Measurements from ENCODE around the gene PPP3CA. TPM values are rescaled to one million over a fixed set of nuclear protein-coding genes. Genes with fewer than 3 reads are reported as not detected.
"Not testable (repeated sequence)": the region's sequence is repeated elsewhere in the genome, so short reads cannot be mapped to it uniquely, and the experiment has no call there.

The PPP3CA gene
- total RNA-seq, 4 donors from 2014 or later, result 32.7 to 45.1 (median 44.0) TPM

- Histone ChIP-seq H3K27me3 (no peaks in the 10 kb centered on the region), H3K4me1 (peaks cover 0 to 40% (median 2%) of the 10 kb centered on the region in 4 donors), H3K36me3 (no peaks in the 10 kb centered on the region), H3K27ac (no peak overlapping the region), H3K9me3 (no peaks in the 10 kb centered on the region), H3K4me3 (no peak overlapping the region)
- no peak for DNase-seq (ENCODE audit: low spot score in 2 of 2)
- TF ChIP-seq CTCF (IDR thresholded peaks at IDR 0.05) (no peak), EP300 (IDR thresholded peaks at IDR 0.05) (no peak), POLR2A (IDR thresholded peaks at IDR 0.05) (no peak)
- 82 to 86% methylated on average over 5 of the region's 5 CpGs for WGBS, 2 donors
These were observed 206.1 kb downstream of the PPP3CA start for GRCh38 chr4:101141230-101141629.

DNA sequence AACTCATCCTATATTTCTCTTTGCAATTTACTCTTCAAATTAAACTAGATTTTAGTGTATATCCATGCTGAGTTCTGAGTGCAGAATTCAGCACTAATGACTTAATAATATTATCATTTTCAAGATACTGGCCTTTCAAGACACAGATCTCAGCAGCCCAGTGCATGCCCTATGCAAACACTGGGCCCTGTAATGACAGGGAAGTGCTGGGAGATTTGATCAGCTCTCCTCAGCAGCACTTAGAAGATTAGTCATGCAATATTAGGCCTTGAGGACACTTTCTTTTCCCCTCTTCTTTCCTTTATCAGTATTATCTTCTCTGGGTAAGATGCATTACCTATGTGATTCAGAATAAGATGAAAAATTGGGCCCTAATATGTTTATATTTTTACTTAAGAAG is 207.1 kb downstream of the PPP3CA start:
- Histone ChIP-seq H3K4me1 (peaks cover 0 to 49% (median 2%) of the 10 kb centered on the region in 4 donors), H3K27ac (no peak overlapping the region), H3K36me3 (no peaks in the 10 kb centered on the region), H3K27me3 (no peaks in the 10 kb centered on the region), H3K9me3 (no peaks in the 10 kb centered on the region), H3K4me3 (no peak overlapping the region)
- no peak for TF ChIP-seq POLR2A (IDR thresholded peaks at IDR 0.05)
- no peak for TF ChIP-seq CTCF (IDR thresholded peaks at IDR 0.05)
- no peak for TF ChIP-seq EP300 (IDR thresholded peaks at IDR 0.05)
- no peak for DNase-seq (ENCODE audit: low spot score in 2 of 2)

GRCh38 chr4:101136373-101137370 is 210.7 kb downstream of the PPP3CA start:
- 86 to 91% methylated on average over 8 of the region's 8 CpGs for WGBS, 2 donors

GRCh38 chr4:101135371-101136010 is 211.8 kb downstream of the PPP3CA start:
- no peak for DNase-seq (ENCODE audit: low spot score in 2 of 2)
- no peaks in the 10 kb centered on the region for H3K36me3 ChIP-seq
- 38 to 45% methylated on average over 3 of the region's 3 CpGs for WGBS, 2 donors
- H3K4me1 ChIP-seq, result peaks cover 0 to 47% (median 2%) of the 10 kb centered on the region in 4 donors
- peak overlapping the region in 2 of 4 donors; percentile 0 to 13 for H3K4me3 ChIP-seq
- H3K9me3 ChIP-seq, result peaks cover 0 to 8% (median 0%) of the 10 kb centered on the region in 4 donors
- TF ChIP-seq EP300 (IDR thresholded peaks at IDR 0.05) (no peak), CTCF (IDR thresholded peaks at IDR 0.05) (no peak)
- peak overlapping the region in 2 of 4 donors; percentile 48 to 53 for H3K27ac ChIP-seq
- H3K27me3 ChIP-seq, result no peaks in the 10 kb centered on the region

More at GRCh38 chr4:101136373-101137370, 210.7 kb downstream of the PPP3CA start:
- Histone ChIP-seq H3K4me3 (no peak overlapping the region), H3K9me3 (peaks cover 0 to 8% (median 0%) of the 10 kb centered on the region in 4 donors), H3K27ac (peak overlapping the region in 1 of 4 donors; percentile 6), H3K27me3 (no peaks in the 10 kb centered on the region), H3K36me3 (no peaks in the 10 kb centered on the region), H3K4me1 (peaks cover 0 to 53% (median 2%) of the 10 kb centered on the region in 4 donors)
- no peak for DNase-seq (ENCODE audit: low spot score in 2 of 2)
- TF ChIP-seq EP300 (IDR thresholded peaks at IDR 0.05) (no peak), POLR2A (IDR thresholded peaks at IDR 0.05) (no peak), CTCF (IDR thresholded peaks at IDR 0.05) (no peak)

DNA sequence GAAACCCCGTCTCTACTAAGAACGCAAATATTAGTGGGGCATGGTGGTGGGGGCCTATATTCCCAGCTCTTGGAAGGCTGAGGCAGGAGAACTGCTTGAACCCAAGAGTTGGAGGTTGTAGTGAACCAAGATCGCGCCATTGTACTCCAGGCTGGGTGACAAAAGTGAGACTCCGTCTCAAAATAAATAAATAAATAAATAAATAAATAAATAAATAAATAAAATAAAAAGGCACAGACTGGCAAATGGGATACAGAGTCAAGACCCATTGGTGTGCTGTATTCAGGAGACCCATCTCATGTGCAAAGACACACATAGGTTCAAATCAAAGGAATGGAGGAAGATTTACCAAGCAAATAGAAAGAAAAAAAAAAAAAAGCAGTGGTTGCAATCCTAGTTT is 216.3 kb downstream of the PPP3CA start:
- H3K9me3 ChIP-seq; H3K36me3 ChIP-seq; H3K4me3 ChIP-seq; DNase-seq (ENCODE audit: low spot score in 2 of 2); H3K27me3 ChIP-seq; H3K27ac ChIP-seq: not testable (repeated sequence)
- 82 to 88% methylated on average over 5 of the region's 5 CpGs for WGBS, 2 donors
- peaks cover 0 to 26% (median 2%) of the 10 kb centered on the region in 4 donors for H3K4me1 ChIP-seq

DNA sequence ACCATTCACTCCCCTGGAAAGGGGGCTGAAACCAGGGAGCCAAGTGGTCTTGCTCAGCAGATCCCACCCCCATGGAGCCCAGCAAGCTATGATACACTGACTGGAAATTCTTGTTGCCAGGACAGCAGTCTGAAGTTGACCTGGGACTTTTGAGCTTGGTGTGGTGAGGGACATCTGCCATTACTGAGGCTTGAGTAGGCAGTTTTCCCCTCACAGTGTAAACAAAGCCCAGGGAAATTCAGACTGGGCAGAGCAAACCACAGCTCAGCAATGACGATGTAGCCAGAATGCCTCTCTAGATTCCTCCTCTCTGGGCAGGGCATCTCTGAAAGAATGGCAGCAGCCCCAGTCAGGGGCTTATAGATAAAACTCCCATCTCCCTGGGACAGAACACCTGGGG is 218.4 kb downstream of the PPP3CA start:
- H3K4me3 ChIP-seq; H3K27ac ChIP-seq; DNase-seq (ENCODE audit: low spot score in 2 of 2); H3K36me3 ChIP-seq; H3K27me3 ChIP-seq; H3K9me3 ChIP-seq: not testable (repeated sequence)
- 71 to 83% methylated on average over 1 of the region's 1 CpG for WGBS, 2 donors
- H3K4me1 ChIP-seq, result peaks cover 0 to 24% (median 6%) of the 10 kb centered on the region in 4 donors

Measured in tibial nerve (tissue), 4 donors.